ENCODE data around the gene CSRP3.

The CSRP3 gene

GRCh38 chr11:19225123-19225522 lies 23.3 kb upstream of the CSRP3 start:
- ChIA-PET POLR2A (no interaction called here), CTCF (no interaction called here)
- Histone ChIP-seq H3K4me3 (ENCODE audit: control insufficient read depth in 1 of 7, extremely low read depth in 1 of 7, insufficient read depth in 4 of 7, low read depth in 2 of 7, low read length in 6 of 7) (no peak overlapping the region), H3K27ac (ENCODE audit: insufficient read depth in 1 of 2, low read depth in 1 of 2, low read length in 2 of 2, poor library complexity in 1 of 2, severe bottlenecking in 2 of 2) (no peak overlapping the region), H3K36me3 (ENCODE audit: control insufficient read depth in 4 of 4, insufficient read depth in 4 of 4, low read length in 3 of 4) (peaks cover 10 to 52% (median 32%) of the 10 kb centered on the region in 4 experiments), H3K27me3 (replicated peaks in 2 of 5; ENCODE audit: control insufficient read depth in 4 of 5, insufficient read depth in 5 of 5, low read length in 4 of 5) (no peaks in the 10 kb centered on the region), H3K9me3 (ENCODE audit: control extremely low read depth in 1 of 5, control insufficient read depth in 4 of 5, insufficient read depth in 2 of 5, low read depth in 1 of 5, low read length in 4 of 5) (peaks cover 0 to 4% (median 2%) of the 10 kb centered on the region in 5 experiments), H3K4me1 (ENCODE audit: control extremely low read depth in 1 of 4, control insufficient read depth in 4 of 4, insufficient read depth in 4 of 4, low read length in 3 of 4) (peaks cover 0 to 5% (median 0%) of the 10 kb centered on the region in 4 experiments)
- no peak for DNase-seq
- WGBS (ENCODE audit: insufficient coverage) = 98% methylated on average over 6 of the region's 6 CpGs

DNA sequence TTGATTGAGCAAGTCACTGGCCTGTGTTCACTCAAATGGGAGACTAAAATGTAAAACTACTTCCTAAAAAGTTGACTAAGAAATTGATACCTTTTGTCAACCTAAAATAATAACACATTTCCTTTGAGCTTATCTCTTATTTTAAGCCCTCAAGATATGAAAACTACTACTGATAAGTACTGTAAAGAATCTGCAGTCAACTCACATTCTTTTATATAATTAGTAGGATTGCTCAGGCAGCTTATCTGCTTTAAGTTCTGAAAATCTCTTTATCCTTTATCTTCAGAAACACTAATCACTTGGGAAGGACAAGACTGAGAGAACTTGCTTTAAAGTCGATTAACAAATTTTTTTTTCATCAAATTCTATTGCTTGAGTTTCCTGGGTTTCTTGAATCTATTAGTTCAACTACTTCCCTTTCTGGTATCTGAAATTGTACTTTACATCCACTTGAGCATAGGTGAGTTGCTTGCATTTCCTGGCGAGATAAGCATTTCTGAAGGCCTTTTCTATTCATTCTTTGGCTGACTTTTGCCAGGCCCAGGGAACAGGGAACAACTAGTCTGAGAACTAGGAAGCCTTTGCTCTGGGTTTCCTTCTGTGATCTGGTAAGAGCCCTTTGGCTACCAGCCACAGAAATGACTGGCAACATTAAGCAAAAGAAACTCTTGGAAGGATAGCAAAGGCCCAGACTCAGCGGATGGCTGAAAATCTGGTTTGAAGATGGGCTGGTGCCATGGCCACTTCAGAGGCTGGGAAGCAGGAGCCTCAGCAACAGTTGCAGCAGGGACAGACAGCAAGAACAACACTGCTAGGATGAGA lies 19.3 kb upstream of the CSRP3 start:
- Histone ChIP-seq H3K4me3 (ENCODE audit: control insufficient read depth in 1 of 7, extremely low read depth in 1 of 7, insufficient read depth in 4 of 7, low read depth in 2 of 7, low read length in 6 of 7) (no peak overlapping the region), H3K36me3 (ENCODE audit: control insufficient read depth in 4 of 4, insufficient read depth in 4 of 4, low read length in 3 of 4) (peaks cover 3 to 26% (median 18%) of the 10 kb centered on the region in 4 experiments), H3K27ac (ENCODE audit: insufficient read depth in 1 of 2, low read depth in 1 of 2, low read length in 2 of 2, poor library complexity in 1 of 2, severe bottlenecking in 2 of 2) (no peak overlapping the region), H3K27me3 (replicated peaks in 2 of 5; ENCODE audit: control insufficient read depth in 4 of 5, insufficient read depth in 5 of 5, low read length in 4 of 5) (no peaks in the 10 kb centered on the region), H3K9me3 (ENCODE audit: control extremely low read depth in 1 of 5, control insufficient read depth in 4 of 5, insufficient read depth in 2 of 5, low read depth in 1 of 5, low read length in 4 of 5) (peaks cover 0 to 4% (median 2%) of the 10 kb centered on the region in 5 experiments), H3K4me1 (ENCODE audit: control extremely low read depth in 1 of 4, control insufficient read depth in 4 of 4, insufficient read depth in 4 of 4, low read length in 3 of 4) (peaks cover 0 to 5% (median 0%) of the 10 kb centered on the region in 4 experiments)
- no peak for DNase-seq
- ChIA-PET CTCF (no interaction called here), POLR2A (no interaction called here)
- no CpG with 5 or more reads among the region's 3 CpGs for WGBS (ENCODE audit: insufficient coverage)

GRCh38 chr11:19218786-19219460 lies 17.1 kb upstream of the CSRP3 start:
- 99% methylated on average over 9 of the region's 15 CpGs for WGBS (ENCODE audit: insufficient coverage)
- CTCF ChIA-PET = interaction anchor here (1.3 kb wide), 1 partner anchor 28 kb away, joined by 3 read pairs; no protein-coding TSS in a partner anchor
- Histone ChIP-seq H3K4me3 (ENCODE audit: control insufficient read depth in 1 of 7, extremely low read depth in 1 of 7, insufficient read depth in 4 of 7, low read depth in 2 of 7, low read length in 6 of 7) (no peak overlapping the region), H3K4me1 (ENCODE audit: control extremely low read depth in 1 of 4, control insufficient read depth in 4 of 4, insufficient read depth in 4 of 4, low read length in 3 of 4) (peaks cover 0 to 5% (median 0%) of the 10 kb centered on the region in 4 experiments), H3K27me3 (replicated peaks in 2 of 5; ENCODE audit: control insufficient read depth in 4 of 5, insufficient read depth in 5 of 5, low read length in 4 of 5) (peaks cover 0 to 3% (median 0%) of the 10 kb centered on the region in 5 experiments), H3K27ac (ENCODE audit: insufficient read depth in 1 of 2, low read depth in 1 of 2, low read length in 2 of 2, poor library complexity in 1 of 2, severe bottlenecking in 2 of 2) (no peak overlapping the region), H3K9me3 (ENCODE audit: control extremely low read depth in 1 of 5, control insufficient read depth in 4 of 5, insufficient read depth in 2 of 5, low read depth in 1 of 5, low read length in 4 of 5) (peaks cover 0 to 4% (median 2%) of the 10 kb centered on the region in 5 experiments), H3K36me3 (ENCODE audit: control insufficient read depth in 4 of 4, insufficient read depth in 4 of 4, low read length in 3 of 4) (peaks cover 0 to 9% (median 4%) of the 10 kb centered on the region in 4 experiments)
- POLR2A ChIA-PET = no interaction called here
- DNase-seq = no peak

GRCh38 chr11:19218216-19218615 lies 16.4 kb upstream of the CSRP3 start:
- ChIA-PET CTCF (interaction anchor here (1.3 kb wide), 1 partner anchor 29 kb away, joined by 3 read pairs; no protein-coding TSS in a partner anchor), POLR2A (no interaction called here)
- 100% methylated on average over 3 of the region's 3 CpGs for WGBS (ENCODE audit: insufficient coverage)
- H3K4me3 ChIP-seq (ENCODE audit: control insufficient read depth in 1 of 7, extremely low read depth in 1 of 7, insufficient read depth in 4 of 7, low read depth in 2 of 7, low read length in 6 of 7) = no peak overlapping the region
- H3K27ac ChIP-seq (ENCODE audit: insufficient read depth in 1 of 2, low read depth in 1 of 2, low read length in 2 of 2, poor library complexity in 1 of 2, severe bottlenecking in 2 of 2) = no peak overlapping the region
- H3K36me3 ChIP-seq (ENCODE audit: control insufficient read depth in 4 of 4, insufficient read depth in 4 of 4, low read length in 3 of 4) = peaks cover 0 to 2% (median 0%) of the 10 kb centered on the region in 4 experiments
- peaks cover 0 to 5% (median 0%) of the 10 kb centered on the region in 4 experiments for H3K4me1 ChIP-seq (ENCODE audit: control extremely low read depth in 1 of 4, control insufficient read depth in 4 of 4, insufficient read depth in 4 of 4, low read length in 3 of 4)
- peaks cover 0 to 4% (median 2%) of the 10 kb centered on the region in 5 experiments for H3K9me3 ChIP-seq (ENCODE audit: control extremely low read depth in 1 of 5, control insufficient read depth in 4 of 5, insufficient read depth in 2 of 5, low read depth in 1 of 5, low read length in 4 of 5)
- no peak for DNase-seq
- H3K27me3 ChIP-seq (replicated peaks in 2 of 5; ENCODE audit: control insufficient read depth in 4 of 5, insufficient read depth in 5 of 5, low read length in 4 of 5) = peaks cover 0 to 7% (median 0%) of the 10 kb centered on the region in 5 experiments

DNA sequence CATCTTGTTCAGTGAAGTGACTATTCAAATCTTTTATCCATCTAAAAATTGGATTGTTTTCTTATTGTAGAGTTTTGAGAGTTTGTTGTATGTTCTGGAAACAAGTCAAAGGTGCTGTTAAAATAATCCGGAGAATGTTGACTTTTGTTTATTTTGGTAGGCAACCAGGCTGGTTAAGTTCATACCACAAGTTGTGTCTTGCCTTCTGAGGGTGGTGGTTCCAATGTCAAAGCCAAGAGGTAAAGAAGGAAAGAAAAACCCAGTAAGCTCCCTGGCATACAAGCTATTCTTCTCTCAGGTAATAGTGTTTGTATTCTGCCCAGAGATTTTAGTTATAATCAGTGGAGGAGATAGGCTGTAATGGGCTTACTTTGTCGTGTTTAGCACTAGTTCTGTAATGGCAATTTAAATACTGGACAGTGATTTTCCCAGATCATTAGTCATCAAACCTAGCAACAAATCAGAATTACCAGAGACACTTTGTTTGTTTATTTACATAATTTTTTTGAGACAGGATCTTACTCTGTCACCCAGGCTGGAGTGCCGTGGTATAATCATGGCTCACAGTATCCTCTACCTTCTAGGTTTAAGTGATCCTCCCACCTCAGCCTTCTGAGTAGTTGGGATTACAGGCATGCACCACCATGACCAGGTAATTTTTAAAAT lies 15.1 kb upstream of the CSRP3 start:
- Histone ChIP-seq H3K27me3 (replicated peaks in 2 of 5; ENCODE audit: control insufficient read depth in 4 of 5, insufficient read depth in 5 of 5, low read length in 4 of 5) (peaks cover 0 to 9% (median 0%) of the 10 kb centered on the region in 5 experiments), H3K9me3 (ENCODE audit: control extremely low read depth in 1 of 5, control insufficient read depth in 4 of 5, insufficient read depth in 2 of 5, low read depth in 1 of 5, low read length in 4 of 5) (no peaks in the 10 kb centered on the region), H3K36me3 (ENCODE audit: control insufficient read depth in 4 of 4, insufficient read depth in 4 of 4, low read length in 3 of 4) (no peaks in the 10 kb centered on the region), H3K4me3 (ENCODE audit: control insufficient read depth in 1 of 7, extremely low read depth in 1 of 7, insufficient read depth in 4 of 7, low read depth in 2 of 7, low read length in 6 of 7) (no peak overlapping the region), H3K27ac (ENCODE audit: insufficient read depth in 1 of 2, low read depth in 1 of 2, low read length in 2 of 2, poor library complexity in 1 of 2, severe bottlenecking in 2 of 2) (no peak overlapping the region), H3K4me1 (ENCODE audit: control extremely low read depth in 1 of 4, control insufficient read depth in 4 of 4, insufficient read depth in 4 of 4, low read length in 3 of 4) (peaks cover 0 to 5% (median 0%) of the 10 kb centered on the region in 4 experiments)
- CTCF ChIA-PET = interaction anchor here (0.8 to 1.5 kb wide), 2 partner anchors 17 to 19 kb away, joined by 3 read pairs; no protein-coding TSS in a partner anchor
- WGBS (ENCODE audit: insufficient coverage) = no CpG with 5 or more reads among the region's 3 CpGs
- POLR2A ChIA-PET = no interaction called here
- DNase-seq = no peak

DNA sequence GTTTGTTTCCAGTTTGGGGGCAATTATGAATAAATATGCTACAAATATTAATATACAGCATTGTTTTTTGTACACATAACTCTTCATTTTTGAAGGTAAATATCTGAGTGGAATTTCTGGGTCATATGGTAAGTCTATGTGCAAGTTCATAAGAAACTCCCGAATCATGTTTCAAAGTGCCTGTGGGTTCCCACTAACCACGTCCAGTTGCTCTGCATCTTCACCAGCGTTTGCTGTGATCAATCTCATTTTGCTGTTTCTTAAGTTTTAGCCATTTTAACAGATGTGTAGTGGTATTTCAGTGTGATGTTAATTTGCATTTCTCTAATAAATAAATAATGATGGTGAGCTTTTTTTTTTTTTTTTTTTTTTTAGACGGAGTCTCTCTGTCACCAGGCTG lies 14.2 kb upstream of the CSRP3 start:
- Histone ChIP-seq H3K4me1 (ENCODE audit: control extremely low read depth in 1 of 4, control insufficient read depth in 4 of 4, insufficient read depth in 4 of 4, low read length in 3 of 4) (no peaks in the 10 kb centered on the region), H3K9me3 (ENCODE audit: control extremely low read depth in 1 of 5, control insufficient read depth in 4 of 5, insufficient read depth in 2 of 5, low read depth in 1 of 5, low read length in 4 of 5) (no peaks in the 10 kb centered on the region), H3K27me3 (replicated peaks in 2 of 5; ENCODE audit: control insufficient read depth in 4 of 5, insufficient read depth in 5 of 5, low read length in 4 of 5) (peaks cover 0 to 9% (median 0%) of the 10 kb centered on the region in 5 experiments), H3K4me3 (ENCODE audit: control insufficient read depth in 1 of 7, extremely low read depth in 1 of 7, insufficient read depth in 4 of 7, low read depth in 2 of 7, low read length in 6 of 7) (no peak overlapping the region), H3K27ac (ENCODE audit: insufficient read depth in 1 of 2, low read depth in 1 of 2, low read length in 2 of 2, poor library complexity in 1 of 2, severe bottlenecking in 2 of 2) (no peak overlapping the region), H3K36me3 (ENCODE audit: control insufficient read depth in 4 of 4, insufficient read depth in 4 of 4, low read length in 3 of 4) (no peaks in the 10 kb centered on the region)
- WGBS (ENCODE audit: insufficient coverage) = 39% methylated on average over 2 of the region's 4 CpGs
- CTCF ChIA-PET = no interaction called here
- DNase-seq = peak in 1 of 3 donors; percentile 35
- POLR2A ChIA-PET = no interaction called here
